IMR-90 (cell line): ENCODE measurements around the gene SPECC1L. TPM values are rescaled to one million over a fixed set of nuclear protein-coding genes. Genes with fewer than 3 reads are reported as not detected.
"Not testable (repeated sequence)": the region's sequence is repeated elsewhere in the genome, so short reads cannot be mapped to it uniquely, and the experiment has no call there.

Experiments used
- ATAC-seq: fragments of 200-7000 bp; cut with Tn5 transposase; 2 replicates; pipeline ENCODE4 v1.9.1; 2020; ENCODE audit warnings: low read depth, mild to moderate bottlenecking, moderate library complexity
- BruUV-seq: library from RNA; stranded (reverse); fragments of 400-500 nt; replicated peaks from 2 replicates; lab custom pipeline; 2021; lab: Mats Ljungman, UMichigan
- CTCF ChIA-PET: fragments of 300-600 bp; formaldehyde crosslinking; extraction: SDS; loops from one replicate; lab custom pipeline; 2021; ENCODE audit warnings: antibody characterized with exemption; lab: Yijun Ruan, JAX
- POLR2A ChIA-PET: fragments of 300-600 bp; sonication (Branson Sonifier 250); formaldehyde crosslinking; loops from one replicate; lab custom pipeline; 2022; ENCODE audit warnings: antibody characterized with exemption; ENCODE audit not compliant: unreplicated experiment; lab: Charles Lee
- DNase-seq: peaks from one replicate; pipeline ENCODE4 v3.0.0; 2013
- H2AFZ ChIP-seq: replicated peaks from 2 replicates; pipeline ENCODE3; 2013; ENCODE audit warnings: low read length, mild to moderate bottlenecking; ENCODE audit not compliant: poor library complexity
- H2AK5ac ChIP-seq: 2 replicates; pipeline ENCODE4 v1.6.1; 2013; ENCODE audit warnings: low read depth, low read length, inconsistent platforms
- H2AK9ac ChIP-seq: replicated peaks from 2 replicates; pipeline ENCODE3; 2013; ENCODE audit warnings: mild to moderate bottlenecking, low read depth, low read length, moderate library complexity; ENCODE audit not compliant: poor library complexity
- H2BK120ac ChIP-seq: 2 replicates; pipeline ENCODE4 v1.6.1; 2013; ENCODE audit warnings: low read depth, low read length, inconsistent platforms
- H2BK15ac ChIP-seq: 3 replicates; pipeline ENCODE4 v1.6.1; 2013; ENCODE audit warnings: low read depth, low read length, inconsistent platforms
- H2BK20ac ChIP-seq: 2 replicates; pipeline ENCODE4 v1.6.1; 2013; ENCODE audit warnings: low read depth, mild to moderate bottlenecking, inconsistent platforms, low read length, moderate library complexity
- H2BK5ac ChIP-seq: 2 replicates; pipeline ENCODE4 v1.6.1; 2013; ENCODE audit warnings: mild to moderate bottlenecking, low read depth, low read length, inconsistent platforms; ENCODE audit not compliant: poor library complexity, severe bottlenecking
- H3K14ac ChIP-seq: replicated peaks from 2 replicates; pipeline ENCODE4 v1.6.1; 2013; ENCODE audit warnings: low read depth, low read length, inconsistent platforms
- H3K18ac ChIP-seq: 2 replicates; pipeline ENCODE4 v1.6.1; 2013; ENCODE audit warnings: low read depth, low read length, control low read depth
- H3K23ac ChIP-seq: 2 replicates; pipeline ENCODE4 v1.6.1; 2013; ENCODE audit warnings: low read depth, low read length, inconsistent platforms
- H3K27ac ChIP-seq: 2 replicates; pipeline ENCODE4 v1.5.1; 2013; ENCODE audit warnings: mild to moderate bottlenecking, control low read depth, low read length; ENCODE audit not compliant: insufficient read depth
- H3K27me3 ChIP-seq: 2 replicates; pipeline ENCODE4 v1.6.1; 2013; ENCODE audit warnings: low read length; ENCODE audit not compliant: control insufficient read depth, insufficient read depth
- H3K36me3 ChIP-seq: 2 replicates; pipeline ENCODE4 v1.6.1; 2013; ENCODE audit warnings: low read length, mixed read lengths; ENCODE audit not compliant: control insufficient read depth, insufficient read depth
- H3K4ac ChIP-seq: 2 replicates; pipeline ENCODE4 v1.6.1; 2013; ENCODE audit warnings: low read depth, low read length, inconsistent platforms
- H3K4me1 ChIP-seq: 2 replicates; pipeline ENCODE4 v1.6.1; 2013; ENCODE audit warnings: low read length, mixed read lengths; ENCODE audit not compliant: control insufficient read depth, insufficient read depth
- H3K4me2 ChIP-seq: 2 replicates; pipeline ENCODE4 v1.6.1; 2013; ENCODE audit warnings: low read depth, mild to moderate bottlenecking, control low read depth, low read length, moderate library complexity
- H3K4me3 ChIP-seq: 2 replicates; pipeline ENCODE4 v1.5.1; 2013; ENCODE audit warnings: low read depth, mild to moderate bottlenecking, control low read depth, low read length, moderate library complexity; ENCODE audit not compliant: insufficient read depth
- H3K56ac ChIP-seq: 2 replicates; pipeline ENCODE4 v1.6.1; 2013; ENCODE audit warnings: low read length, inconsistent platforms; ENCODE audit not compliant: insufficient read depth; ENCODE audit errors: extremely low read depth
- H3K79me1 ChIP-seq, 2 experiments: 2 replicates each; pipeline ENCODE4 v1.6.1; 2013; ENCODE audit warnings: low read length in 2 of 2, inconsistent platforms in 1 of 2, low read depth in 1 of 2
- H3K9ac ChIP-seq: 2 replicates; pipeline ENCODE4 v1.6.1; 2013; ENCODE audit warnings: low read depth, low read length, control low read depth
- H3K9me1 ChIP-seq: 2 replicates; pipeline ENCODE4 v1.6.1; 2013; ENCODE audit warnings: low read length, inconsistent platforms; ENCODE audit not compliant: insufficient read depth
- H3K9me3 ChIP-seq: 2 replicates; pipeline ENCODE4 v1.6.1; 2013; ENCODE audit warnings: low read length; ENCODE audit not compliant: control insufficient read depth, insufficient read depth
- H4K20me1 ChIP-seq: 2 replicates; pipeline ENCODE4 v1.6.1; 2013; ENCODE audit warnings: low read length, inconsistent platforms; ENCODE audit not compliant: insufficient read depth
- H4K5ac ChIP-seq: 2 replicates; pipeline ENCODE4 v1.6.1; 2013; ENCODE audit warnings: mild to moderate bottlenecking, low read depth, low read length, control low read depth
- H4K8ac ChIP-seq, 2 experiments: 2 replicates each; pipeline ENCODE4 v1.6.1; 2013; ENCODE audit warnings: low read depth in 2 of 2, low read length in 2 of 2, control low read depth in 1 of 2, inconsistent platforms in 1 of 2
- H4K91ac ChIP-seq: 2 replicates; pipeline ENCODE4 v1.6.1; 2013; ENCODE audit warnings: low read depth, low read length, inconsistent platforms; ENCODE audit not compliant: insufficient read depth
- WGBS, 2 experiments: methylation state at CpG; one replicate each; pipeline versions ENCODE4 v1.1.5 to v1.1.7; 2013; ENCODE audit warnings: missing lambda C conversion rate in 2 of 2; ENCODE audit not compliant: insufficient read length in 1 of 2; ENCODE audit errors: extremely low coverage in 2 of 2; 5-methylcytosine and 5-hydroxymethylcytosine counted together
- dilution Hi-C: fragments of 300-500 bp; cut with HindIII; formaldehyde crosslinking; loops from one replicate; pipeline ENCODE4 v1.14.3; 2018; ENCODE audit warnings: low sequenced_read_pairs; ENCODE audit not compliant: unreplicated experiment
- in situ Hi-C: fragments of 300-500 bp; cut with MboI; formaldehyde crosslinking; loops from 3 replicates; pipeline ENCODE4 v1.14.3; 2019; ENCODE audit warnings: low sequenced_read_pairs, inconsistent platforms, mixed read lengths
- intact Hi-C: fragments of 100-400 bp; cut with micrococcal nuclease; formaldehyde crosslinking; loops from 2 replicates; pipeline ENCODE4 v1.10.0; 2022
- polyA plus RNA-seq, 3 experiments: library from polyadenylated mRNA; depleted of rRNA; stranded (reverse); fragments of >200 nt; gene quantifications; 2 replicates each; pipeline ENCODE4 v1.2.3, GENCODE V29; 2012; ENCODE audit warnings: low replicate concordance in 1 of 3
- total RNA-seq: library from RNA; depleted of rRNA; stranded (reverse); fragments of >200 nt; gene quantifications from 2 replicates; pipeline ENCODE4 v1.2.3, GENCODE V29; 2012
- TF ChIP-seq, protein P1 (sequence below): fragments of 150-350 bp; IDR thresholded peaks from 2 replicates; pipeline ENCODE4 v1.6.1; 2017; ENCODE audit warnings: mild to moderate bottlenecking, antibody characterized with exemption, low read length, low read depth

Gene SPECC1L
- total and polyA plus RNA-seq, 2 of the 4 experiments (the other 2 are of a cell fraction): 18.7 to 44.1 TPM

DNA sequence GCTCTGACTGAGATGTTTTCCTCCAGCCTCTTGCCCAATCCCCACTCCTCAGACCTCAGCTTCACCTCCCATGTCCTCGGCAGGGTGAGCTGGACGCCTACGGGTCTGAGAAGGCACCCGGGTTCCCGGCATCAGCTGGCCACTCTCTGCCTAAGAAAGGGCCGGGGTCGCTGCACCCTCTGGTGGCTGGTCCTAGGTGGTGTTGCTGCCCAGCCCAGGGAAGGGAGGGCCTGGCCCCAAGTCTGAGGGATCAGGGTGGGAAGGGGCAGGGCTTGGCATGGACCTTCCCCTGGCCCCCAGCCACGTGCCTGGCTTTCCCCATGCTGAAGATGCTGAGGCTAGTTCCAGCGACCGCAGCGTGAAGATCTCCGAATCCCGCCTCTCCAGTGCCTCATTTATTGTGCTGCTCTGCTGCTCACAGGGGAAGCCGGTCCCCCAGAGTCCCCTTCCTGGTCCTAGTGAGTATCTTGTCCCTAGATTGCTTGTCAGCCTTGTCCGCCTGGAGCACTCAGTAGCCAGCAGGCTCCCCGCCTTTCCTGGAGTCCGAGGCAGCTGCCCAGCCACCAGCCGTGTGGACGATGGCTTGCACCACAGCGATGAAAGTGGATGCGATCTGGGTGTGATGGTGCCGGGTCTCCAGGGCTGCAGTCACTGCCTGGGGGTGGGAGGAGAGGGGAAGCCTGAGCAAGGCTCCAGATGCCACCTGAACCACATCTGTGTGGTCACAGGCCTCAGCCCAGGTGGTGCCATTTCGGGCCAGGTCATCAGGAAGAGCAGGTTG, 22.9 kb upstream of the SPECC1L start (continued):
- TF ChIP-seq, protein P1, sequence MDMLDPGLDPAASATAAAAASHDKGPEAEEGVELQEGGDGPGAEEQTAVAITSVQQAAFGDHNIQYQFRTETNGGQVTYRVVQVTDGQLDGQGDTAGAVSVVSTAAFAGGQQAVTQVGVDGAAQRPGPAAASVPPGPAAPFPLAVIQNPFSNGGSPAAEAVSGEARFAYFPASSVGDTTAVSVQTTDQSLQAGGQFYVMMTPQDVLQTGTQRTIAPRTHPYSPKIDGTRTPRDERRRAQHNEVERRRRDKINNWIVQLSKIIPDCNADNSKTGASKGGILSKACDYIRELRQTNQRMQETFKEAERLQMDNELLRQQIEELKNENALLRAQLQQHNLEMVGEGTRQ: no peak

DNA sequence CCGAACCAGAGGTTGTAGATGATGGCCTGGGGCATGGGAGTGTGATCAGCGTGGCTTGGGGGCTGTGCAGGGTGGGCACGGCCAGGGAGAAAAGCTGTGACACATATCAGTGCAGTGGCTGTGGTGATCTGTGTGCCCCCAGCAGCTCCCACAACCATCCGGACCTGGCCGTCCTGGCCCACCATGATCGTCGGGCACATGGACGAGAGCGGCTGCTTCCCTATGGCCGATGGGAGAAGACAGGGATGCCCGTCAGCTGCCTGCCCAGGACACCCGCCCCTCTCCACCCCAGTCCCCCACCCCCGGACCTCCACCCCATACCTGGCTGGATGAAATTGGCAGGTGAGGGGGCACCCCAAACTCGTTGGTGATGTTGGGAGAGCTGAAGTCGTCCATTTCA, 22.0 kb upstream of the SPECC1L start:
- H3K4me3 ChIP-seq, H4K5ac ChIP-seq, H4K20me1 ChIP-seq, H2BK15ac ChIP-seq, ATAC-seq, H2AFZ ChIP-seq, H2BK20ac ChIP-seq, H2BK5ac ChIP-seq, H3K56ac ChIP-seq, DNase-seq, H2AK9ac ChIP-seq, H3K18ac ChIP-seq, BruUV-seq, H4K8ac ChIP-seq, H3K27me3 ChIP-seq, H3K36me3 ChIP-seq, H2AK5ac ChIP-seq, POLR2A ChIA-PET, H3K14ac ChIP-seq, H3K4ac ChIP-seq, dilution Hi-C loops, H3K9ac ChIP-seq, H3K27ac ChIP-seq, H3K23ac ChIP-seq, H4K91ac ChIP-seq, H2BK120ac ChIP-seq, H3K4me2 ChIP-seq, in situ Hi-C loops, H3K9me3 ChIP-seq, CTCF ChIA-PET: not testable (repeated sequence)
- Histone ChIP-seq H3K79me1 (peaks cover 0 to 16% of the 10 kb centered on the region in 2 experiments; a peak in 1 of 4 replicates), H3K4me1 (peaks cover 27% of the 10 kb centered on the region), H3K9me1 (peaks cover 12% of the 10 kb centered on the region)
- intact Hi-C loops: loop anchor here (5.0 to 10.0 kb wide), 2 partner anchors 41 to 264 kb away; partner anchors contain the start of gene GSTT2
- WGBS, 2 experiments: no CpG with 5 or more reads among the region's 15 CpGs

DNA sequence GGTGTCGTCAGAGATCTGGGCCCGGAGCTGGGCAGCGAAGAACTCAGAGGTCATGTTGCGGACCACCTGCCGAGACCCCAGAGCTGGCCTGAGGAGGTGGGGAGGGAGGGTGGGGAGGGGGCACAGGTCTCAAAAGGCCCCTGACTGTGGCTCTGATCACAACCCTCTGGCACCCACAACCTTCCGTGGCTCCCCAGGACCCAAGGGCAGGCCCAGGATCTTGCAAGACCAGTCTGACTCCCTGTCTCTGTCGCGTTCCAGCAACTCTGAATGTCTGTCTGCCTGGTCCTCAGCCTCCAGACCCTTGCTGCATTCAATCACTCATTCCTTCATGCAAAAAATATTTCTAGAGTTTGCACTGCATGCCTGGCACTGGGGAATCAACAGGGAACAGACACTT, 21.2 kb upstream of the SPECC1L start:
- intact Hi-C loops: loop anchor here (5.0 to 10.0 kb wide), 2 partner anchors 42 to 265 kb away; partner anchors contain the start of gene GSTT2
- DNase-seq, H3K27ac ChIP-seq, H2AK5ac ChIP-seq, H3K14ac ChIP-seq, H3K4me3 ChIP-seq, CTCF ChIA-PET, H3K9ac ChIP-seq, H2AK9ac ChIP-seq, H3K27me3 ChIP-seq, H4K20me1 ChIP-seq, H3K9me1 ChIP-seq, H4K8ac ChIP-seq, H4K91ac ChIP-seq, dilution Hi-C loops, H3K4ac ChIP-seq, POLR2A ChIA-PET, H3K36me3 ChIP-seq, H3K56ac ChIP-seq, in situ Hi-C loops, H3K4me2 ChIP-seq, H2AFZ ChIP-seq, H3K18ac ChIP-seq, H2BK20ac ChIP-seq, H2BK15ac ChIP-seq, ATAC-seq, H4K5ac ChIP-seq, H3K9me3 ChIP-seq, H2BK5ac ChIP-seq, H2BK120ac ChIP-seq, H3K23ac ChIP-seq, BruUV-seq: not testable (repeated sequence)
- peaks cover 0 to 11% of the 10 kb centered on the region in 2 experiments; a peak in 1 of 4 replicates for H3K79me1 ChIP-seq
- peaks cover 21% of the 10 kb centered on the region for H3K4me1 ChIP-seq
- no CpG with 5 or more reads among the region's 8 CpGs for WGBS, 2 experiments
